Upper lobe of left lung (tissue), 6 donors: Measurements from ENCODE around the gene UNC80. TPM values are rescaled to one million over a fixed set of nuclear protein-coding genes. Genes with fewer than 3 reads are reported as not detected.
A peak's percentile ranks its signal among the peaks of the same experiment; 100 is the strongest.

Source experiments
- ATAC-seq, 2 donors: fragments of 200-7000 bp; cut with Tn5 transposase; one replicate each; pipeline ENCODE4 v1.9.1; 2022; ENCODE audit warnings: mild to moderate bottlenecking in 2 of 2, moderate library complexity in 2 of 2; ENCODE audit not compliant: low FRiP score in 2 of 2
- DNase-seq, 2 donors: peaks; one replicate each; pipeline ENCODE4 v3.0.0-alpha.2; 2019 to 2020
- H3K27ac ChIP-seq, 4 donors: fragments of 200-600 bp; sonication (generic); one replicate each; pipeline ENCODE4 v1.5.1; 2016 to 2019
- H3K27me3 ChIP-seq, 4 donors: fragments of 200-600 bp; sonication (generic); one replicate each; pipeline ENCODE4 v1.5.1; 2017 to 2019
- H3K36me3 ChIP-seq, 4 donors: fragments of 200-600 bp; sonication (generic); one replicate each; pipeline ENCODE4 v1.5.1; 2016 to 2019
- H3K4me1 ChIP-seq, 4 donors: fragments of 200-600 bp; sonication (generic); one replicate each; pipeline ENCODE4 v1.5.1; 2018 to 2019
- H3K4me3 ChIP-seq, 4 donors: fragments of 200-600 bp; sonication (generic); one replicate each; pipeline ENCODE4 v1.5.1; 2017 to 2019; ENCODE audit warnings: mild to moderate bottlenecking in 2 of 4, moderate library complexity in 1 of 4
- H3K9me3 ChIP-seq, 4 donors: fragments of 200-600 bp; sonication (generic); one replicate each; pipeline ENCODE4 v1.5.1; 2018 to 2019
- EP300 ChIP-seq, 4 donors: sonication (generic); formaldehyde crosslinking; IDR thresholded peaks; one replicate each; pipeline ENCODE4 v1.5.1; 2017; ENCODE audit warnings: antibody characterized with exemption in 4 of 4, control low read depth in 2 of 4
- POLR2A ChIP-seq, 4 donors: fragments of 450-650 bp; IDR thresholded peaks; one replicate each; pipeline ENCODE4 v1.5.1; 2016 to 2017; ENCODE audit warnings: antibody characterized with exemption in 4 of 4, mild to moderate bottlenecking in 2 of 4
- POLR2AphosphoS5 ChIP-seq, 2 donors: sonication (generic); formaldehyde crosslinking; IDR thresholded peaks; one replicate each; pipeline ENCODE4 v1.5.1; 2017; ENCODE audit warnings: antibody characterized with exemption in 2 of 2
- WGBS, 2 donors: methylation state at CpG; one replicate each; pipeline ENCODE4 v1.1.5; 2017 to 2018; 5-methylcytosine and 5-hydroxymethylcytosine counted together
- total RNA-seq, 6 donors: library from RNA; depleted of rRNA in 4 of 6; stranded (reverse); fragments of >200 nt in 4 of 6; gene quantifications; one replicate each; pipeline versions ENCODE4 v1.1.0 to v1.2.1, GENCODE V29; 2016 to 2021
- TF ChIP-seq, protein P1 (sequence below), 6 experiments: fragments of 450-650 bp in 4 of 6; fragments of 200-600 bp in 2 of 6; sonication (generic) in 2 of 6; IDR thresholded peaks; one replicate each; pipeline ENCODE4 v1.5.1; 2016 to 2019; ENCODE audit warnings: antibody characterized with exemption in 6 of 6
- donor health status: DM: no; HTN: no; CAD: no; lungs with moderate emphysema.
- donor health status: DM: no; HTN: yes; CAD: no; lungs with severe emphysema.

UNC80 gene
- total RNA-seq, 6 donors from 2014 or later: under 0.01 to 0.39 (median 0.13) TPM; not detected in 1

DNA sequence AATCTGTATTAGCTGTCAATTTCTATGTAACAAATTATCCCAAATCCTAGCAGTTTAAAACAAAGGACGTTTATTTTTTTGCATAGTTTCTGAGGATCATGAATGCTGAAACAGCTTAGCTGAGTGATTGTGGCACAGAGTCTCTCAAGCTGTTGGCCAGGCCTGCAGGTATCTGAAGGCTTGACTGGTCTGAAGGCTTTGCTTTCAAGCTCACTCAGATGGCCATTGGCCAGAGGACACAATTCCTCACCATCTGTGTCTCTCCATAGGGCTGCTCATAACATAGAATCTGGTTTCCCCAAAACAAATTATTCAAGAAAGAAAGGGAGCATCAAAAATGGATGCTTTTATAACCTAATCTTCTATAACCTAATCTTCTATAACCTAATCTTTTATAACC is 33.7 kb downstream of the UNC80 start:
- Histone ChIP-seq H3K4me3 (no peak overlapping the region), H3K4me1 (no peaks in the 10 kb centered on the region), H3K27me3 (no peaks in the 10 kb centered on the region), H3K27ac (no peak overlapping the region), H3K36me3 (no peaks in the 10 kb centered on the region), H3K9me3 (no peaks in the 10 kb centered on the region)
- ATAC-seq (no peak), DNase-seq (no peak)
- TF ChIP-seq, protein P1, sequence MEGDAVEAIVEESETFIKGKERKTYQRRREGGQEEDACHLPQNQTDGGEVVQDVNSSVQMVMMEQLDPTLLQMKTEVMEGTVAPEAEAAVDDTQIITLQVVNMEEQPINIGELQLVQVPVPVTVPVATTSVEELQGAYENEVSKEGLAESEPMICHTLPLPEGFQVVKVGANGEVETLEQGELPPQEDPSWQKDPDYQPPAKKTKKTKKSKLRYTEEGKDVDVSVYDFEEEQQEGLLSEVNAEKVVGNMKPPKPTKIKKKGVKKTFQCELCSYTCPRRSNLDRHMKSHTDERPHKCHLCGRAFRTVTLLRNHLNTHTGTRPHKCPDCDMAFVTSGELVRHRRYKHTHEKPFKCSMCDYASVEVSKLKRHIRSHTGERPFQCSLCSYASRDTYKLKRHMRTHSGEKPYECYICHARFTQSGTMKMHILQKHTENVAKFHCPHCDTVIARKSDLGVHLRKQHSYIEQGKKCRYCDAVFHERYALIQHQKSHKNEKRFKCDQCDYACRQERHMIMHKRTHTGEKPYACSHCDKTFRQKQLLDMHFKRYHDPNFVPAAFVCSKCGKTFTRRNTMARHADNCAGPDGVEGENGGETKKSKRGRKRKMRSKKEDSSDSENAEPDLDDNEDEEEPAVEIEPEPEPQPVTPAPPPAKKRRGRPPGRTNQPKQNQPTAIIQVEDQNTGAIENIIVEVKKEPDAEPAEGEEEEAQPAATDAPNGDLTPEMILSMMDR (IDR thresholded peaks at IDR 0.05): no peak
- TF ChIP-seq EP300 (IDR thresholded peaks at IDR 0.05) (no peak), POLR2A (IDR thresholded peaks at IDR 0.05) (no peak), POLR2AphosphoS5 (IDR thresholded peaks at IDR 0.05) (no peak)
- 53 to 54% methylated on average over 1 of the region's 1 CpG for WGBS, 2 donors

DNA sequence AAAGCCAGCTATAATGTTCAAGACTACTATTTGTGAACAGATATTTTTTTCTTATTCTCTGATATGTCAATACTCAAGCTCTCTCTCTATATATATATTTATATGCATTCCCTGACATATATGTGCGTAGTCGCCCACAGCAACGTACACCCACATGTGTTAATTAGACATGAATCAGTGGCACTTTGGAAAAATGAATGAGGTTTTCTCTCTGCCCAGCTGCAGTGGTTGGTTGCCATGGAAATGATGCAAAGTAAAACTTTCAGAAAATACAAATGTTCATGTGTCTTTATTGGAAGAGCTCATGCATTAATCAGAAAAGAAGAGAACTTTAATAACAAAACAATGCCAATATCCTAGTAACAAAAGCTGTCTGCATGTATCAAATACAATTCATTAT is 34.7 kb downstream of the UNC80 start:
- Histone ChIP-seq H3K27ac (no peak overlapping the region), H3K27me3 (no peaks in the 10 kb centered on the region), H3K36me3 (no peaks in the 10 kb centered on the region), H3K4me1 (no peaks in the 10 kb centered on the region), H3K4me3 (no peak overlapping the region), H3K9me3 (no peaks in the 10 kb centered on the region)
- 63 to 65% methylated on average over 3 of the region's 3 CpGs for WGBS, 2 donors
- ATAC-seq (no peak), DNase-seq (no peak)
- TF ChIP-seq, protein P1 (IDR thresholded peaks at IDR 0.05): no peak
- no peak for TF ChIP-seq POLR2A (IDR thresholded peaks at IDR 0.05)
- no peak for TF ChIP-seq POLR2AphosphoS5 (IDR thresholded peaks at IDR 0.05)
- no peak for TF ChIP-seq EP300 (IDR thresholded peaks at IDR 0.05)

DNA sequence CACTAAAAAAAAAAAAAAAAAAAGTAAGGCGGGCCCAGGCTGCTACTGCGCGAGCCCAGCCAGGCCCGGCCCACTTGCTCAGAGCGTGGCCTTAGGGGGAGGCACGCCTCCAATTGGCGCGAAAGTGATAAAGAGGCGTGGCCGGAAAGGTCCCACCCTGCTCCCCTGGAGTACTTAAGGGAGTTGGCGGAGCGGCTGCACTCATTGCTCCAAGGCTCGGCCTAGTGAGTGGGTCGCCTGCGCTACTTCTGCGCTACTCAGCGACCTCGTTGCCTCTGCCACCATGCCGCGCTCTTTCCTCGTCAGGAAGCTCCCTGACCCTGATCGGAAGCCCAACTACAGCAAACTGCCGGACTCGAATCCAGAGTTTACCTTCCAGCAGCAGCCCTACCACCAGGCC is 36.9 kb downstream of the UNC80 start:
- H3K9me3 ChIP-seq: no peaks in the 10 kb centered on the region
- WGBS, 2 donors: 98 to 100% methylated on average over 24 of the region's 24 CpGs
- H3K27me3 ChIP-seq: no peaks in the 10 kb centered on the region
- no peaks in the 10 kb centered on the region for H3K4me1 ChIP-seq
- H3K4me3 ChIP-seq: no peak overlapping the region
- no peak overlapping the region for H3K27ac ChIP-seq
- H3K36me3 ChIP-seq: no peaks in the 10 kb centered on the region
- peak in 1 of 2 donors; percentile 36 for DNase-seq
- ATAC-seq: peak in 1 of 2 donors; percentile 63
- TF ChIP-seq EP300 (IDR thresholded peaks at IDR 0.05) (no peak), POLR2A (IDR thresholded peaks at IDR 0.05) (no peak), POLR2AphosphoS5 (IDR thresholded peaks at IDR 0.05) (no peak)
- TF ChIP-seq, protein P1 (IDR thresholded peaks at IDR 0.05): no peak

DNA sequence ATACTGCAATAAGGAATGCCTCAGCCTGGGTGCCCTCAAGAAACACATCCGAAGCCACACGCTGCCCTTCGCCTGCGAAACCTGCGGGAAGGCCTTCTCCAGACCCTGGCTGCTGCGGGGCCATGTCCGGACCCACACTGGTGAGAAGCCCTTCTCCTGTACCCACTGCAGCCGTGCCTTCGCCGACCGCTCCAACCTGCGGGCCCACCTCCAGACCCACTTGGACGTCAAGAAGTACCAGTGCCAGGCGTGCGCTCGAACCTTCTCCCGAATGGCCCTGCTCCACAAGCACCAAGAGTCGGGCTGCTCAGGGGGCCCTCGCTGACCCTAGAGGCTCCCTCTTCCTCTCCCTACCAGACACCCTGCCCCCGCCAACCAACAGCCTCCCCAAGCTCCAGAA is 37.6 kb downstream of the UNC80 start:
- ATAC-seq (peak in 1 of 2 donors; percentile 61), DNase-seq (peak in 1 of 2 donors; percentile 67)
- Histone ChIP-seq H3K4me1 (no peaks in the 10 kb centered on the region), H3K36me3 (no peaks in the 10 kb centered on the region), H3K9me3 (no peaks in the 10 kb centered on the region), H3K27me3 (no peaks in the 10 kb centered on the region), H3K27ac (no peak overlapping the region), H3K4me3 (no peak overlapping the region)
- WGBS, 2 donors: 96 to 97% methylated on average over 12 to 20 of the region's 20 CpGs
- TF ChIP-seq POLR2A (IDR thresholded peaks at IDR 0.05): no peak
- no peak for TF ChIP-seq POLR2AphosphoS5 (IDR thresholded peaks at IDR 0.05)
- TF ChIP-seq, protein P1 (IDR thresholded peaks at IDR 0.05): no peak
- TF ChIP-seq EP300 (IDR thresholded peaks at IDR 0.05): no peak

DNA sequence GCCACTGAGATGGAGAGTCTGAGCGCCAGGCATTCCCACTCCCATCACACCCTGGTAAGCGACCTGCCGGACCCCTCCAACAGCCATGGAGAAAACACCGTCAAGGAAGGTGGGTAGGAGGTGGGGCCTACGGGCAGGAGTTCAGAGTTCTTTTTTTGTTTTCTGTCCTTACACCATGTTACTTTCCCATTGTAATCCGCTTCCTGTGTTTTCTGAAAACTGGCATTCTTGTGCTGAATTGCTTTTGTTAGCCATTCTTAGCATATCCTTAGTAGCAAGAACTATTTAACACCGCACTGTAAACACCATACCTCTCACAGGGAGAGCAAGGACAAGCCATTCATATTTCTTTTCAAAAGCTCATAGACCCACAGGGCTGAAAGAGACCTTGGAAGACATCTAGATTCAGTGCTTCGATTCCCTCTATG is 46.2 kb downstream of the UNC80 start:
- ATAC-seq: peak in 1 of 2 donors; percentile 30
- H3K27ac ChIP-seq: no peak overlapping the region

More for the DNA sequence above, 46.2 kb downstream of the UNC80 start:
- DNase-seq: no peak
- Histone ChIP-seq H3K36me3 (no peaks in the 10 kb centered on the region), H3K4me3 (no peak overlapping the region), H3K9me3 (no peaks in the 10 kb centered on the region), H3K4me1 (no peaks in the 10 kb centered on the region), H3K27me3 (no peaks in the 10 kb centered on the region)
- WGBS, 2 donors: 56 to 58% methylated on average over 8 of the region's 8 CpGs
- TF ChIP-seq, protein P1 (IDR thresholded peaks at IDR 0.05): no peak
- TF ChIP-seq EP300 (IDR thresholded peaks at IDR 0.05) (no peak), POLR2A (IDR thresholded peaks at IDR 0.05) (no peak), POLR2AphosphoS5 (IDR thresholded peaks at IDR 0.05) (no peak)
